ENCODE measurements around the gene KRTAP10-9. TPM values are rescaled to one million over a fixed set of nuclear protein-coding genes. Genes with fewer than 3 reads are reported as not detected.

KRTAP10-9 gene
- total and polyA plus RNA-seq, 7 experiments from 2014 or later = not detected

DNA sequence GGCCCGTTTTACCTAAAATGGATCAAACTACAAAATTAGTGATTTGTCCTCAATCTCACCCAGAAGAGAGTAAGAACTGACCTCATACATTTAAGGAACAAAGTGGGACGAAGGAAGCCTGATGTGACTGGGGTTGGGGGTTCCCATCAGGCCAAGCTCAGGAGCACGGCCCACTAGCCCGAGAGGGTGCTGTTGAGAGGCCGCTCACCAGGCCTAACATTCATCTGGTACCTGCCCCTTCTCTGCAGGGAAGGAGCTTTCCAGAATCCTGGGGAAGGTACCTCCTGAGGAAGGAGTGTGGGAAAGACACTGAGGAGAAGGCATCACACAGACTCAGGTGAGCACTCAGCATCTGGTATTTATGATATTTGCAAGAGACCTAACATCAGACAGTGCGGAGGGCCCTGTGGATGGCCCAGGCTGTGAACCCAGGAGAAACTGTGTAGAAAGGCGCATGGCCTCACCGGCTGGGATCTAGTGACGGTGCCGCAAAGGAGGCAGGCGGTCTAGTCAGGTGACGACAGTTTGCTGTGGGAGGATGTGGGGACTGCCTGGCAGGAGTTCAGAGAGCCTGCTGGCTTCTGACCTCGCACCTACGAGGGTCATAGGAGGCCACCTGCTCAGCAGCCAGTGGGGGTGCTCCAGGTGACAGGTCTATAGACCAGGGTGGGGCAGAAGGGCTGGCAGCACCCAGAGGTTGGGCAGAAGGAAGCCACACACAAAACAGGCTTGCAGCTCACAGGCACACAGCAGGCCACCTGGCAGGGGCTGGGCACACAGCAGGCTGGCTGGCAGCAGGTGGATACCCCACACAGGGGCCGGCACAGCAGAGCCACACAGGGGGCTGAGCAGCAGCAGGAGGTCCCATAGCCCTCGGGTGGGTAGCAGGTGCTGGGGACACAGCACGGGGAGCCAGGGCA lies 27.0 kb downstream of the KRTAP10-9 start:
- Mint-ChIP-seq H3K4me3 (peak overlapping the region in 9 of 10 donors; percentile 28 to 77 (median 72)), H3K27ac (peak overlapping the region; percentile 73 to 95 (median 90)), H3K36me3 (peaks cover 11 to 54% (median 16%) of the 10 kb centered on the region in 5 donors), H3K27me3 (no peaks in the 10 kb centered on the region), H3K4me1 (peaks cover 36 to 59% (median 55%) of the 10 kb centered on the region in 7 donors), H3K9me3 (peaks cover 7 to 57% (median 37%) of the 10 kb centered on the region in 11 donors)
- peak overlapping the region; percentile 47 for H3K27ac ChIP-seq (ENCODE audit: low read depth, low read length)
- ATAC-seq (peak; percentile 70), DNase-seq (peak in 8 of 9 donors; percentile 37 to 84 (median 76))
- ChIA-PET POLR2A (interaction anchor here (0.9 to 1.8 kb wide), 6 partner anchors 9 to 106 kb away, joined by 3 to 6 read pairs (median 4); partner anchors contain the start of gene KRTAP12-2), CTCF (no interaction called here)
- no peaks in the 10 kb centered on the region for H3K36me3 ChIP-seq (ENCODE audit: control insufficient read depth in 2 of 3, insufficient read depth in 3 of 3, low read length in 3 of 3)
- H3K4me1 ChIP-seq (ENCODE audit: control insufficient read depth in 2 of 2, insufficient read depth in 2 of 2, low read length in 2 of 2) = peaks cover 45 to 54% of the 10 kb centered on the region in 2 donors
- H3K9me3 ChIP-seq (ENCODE audit: control insufficient read depth in 2 of 3, low read length in 3 of 3) = peaks cover 0 to 22% (median 7%) of the 10 kb centered on the region in 3 experiments
- H3K4me3 ChIP-seq (ENCODE audit: low read length) = no peak overlapping the region
- intact Hi-C loops (cut with micrococcal nuclease) = loop anchor here in 1 of 2 donors (10.0 kb wide), 1 partner anchor 69 kb away; the partner anchor contains the start of gene KRTAP10-5
- no peaks in the 10 kb centered on the region for H3K27me3 ChIP-seq (ENCODE audit: control insufficient read depth in 2 of 2, insufficient read depth in 2 of 2, low read length in 2 of 2)

DNA sequence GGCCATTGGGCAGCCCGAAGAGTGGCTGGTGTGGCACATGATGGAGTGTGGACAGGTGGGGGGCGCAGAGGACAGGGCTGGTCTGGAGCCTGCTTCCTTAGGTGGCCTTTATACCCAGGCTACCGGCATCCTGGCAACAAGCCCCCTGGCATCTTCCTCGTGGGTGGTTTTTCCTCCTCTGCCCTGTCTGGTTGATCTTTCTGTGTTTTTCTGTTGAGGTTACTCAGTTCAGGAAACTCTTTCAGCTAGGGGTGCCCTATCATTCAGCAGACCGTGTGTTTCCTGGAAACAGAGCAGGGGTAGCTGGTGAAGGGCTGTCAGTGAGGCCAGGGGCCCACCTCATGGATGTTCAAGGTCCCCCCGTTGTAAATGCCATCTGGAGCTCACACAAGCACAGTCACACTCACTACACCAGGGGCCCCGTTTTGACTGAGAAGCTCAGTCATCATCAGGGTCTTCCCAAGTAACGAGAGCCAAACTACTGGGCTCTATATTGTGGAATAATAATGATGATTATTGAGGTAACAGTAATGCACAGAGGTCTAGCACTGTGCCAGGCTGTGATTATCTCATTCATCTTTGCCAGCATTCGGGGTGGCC lies 27.8 kb downstream of the KRTAP10-9 start, which contains the start of gene KRTAP12-4:
Gene KRTAP12-4 (minus strand): TSS at position 84 of the 600 bp plus-strand sequence. CDS start 45 bp downstream, at position 39.
- intact Hi-C loops (cut with micrococcal nuclease) = loop anchor here in 1 of 2 donors (5.0 to 10.0 kb wide), 3 partner anchors 38 to 273 kb away; partner anchors contain the start of gene KRTAP10-5
- H3K27me3 Mint-ChIP-seq = no peaks in the 10 kb centered on the region
- H3K27me3 ChIP-seq (ENCODE audit: control insufficient read depth in 2 of 2, insufficient read depth in 2 of 2, low read length in 2 of 2) = no peaks in the 10 kb centered on the region
- H3K4me1 Mint-ChIP-seq = peaks cover 43 to 66% (median 62%) of the 10 kb centered on the region in 7 donors
- peak in 5 of 9 donors; percentile 18 to 48 (median 38) for DNase-seq
- peaks cover 53 to 61% of the 10 kb centered on the region in 2 donors for H3K4me1 ChIP-seq (ENCODE audit: control insufficient read depth in 2 of 2, insufficient read depth in 2 of 2, low read length in 2 of 2)
- CTCF ChIA-PET = interaction anchor here (0.6 to 1.3 kb wide), 2 partner anchors 12 to 44 kb away, joined by 3 to 4 read pairs; partner anchors contain the start of gene KRTAP12-2
- peaks cover 0 to 22% (median 7%) of the 10 kb centered on the region in 3 experiments for H3K9me3 ChIP-seq (ENCODE audit: control insufficient read depth in 2 of 3, low read length in 3 of 3)
- H3K9me3 Mint-ChIP-seq = peaks cover 7 to 58% (median 39%) of the 10 kb centered on the region in 11 donors
- peak within 1 kb of the TSS; percentile 73 to 95 (median 90) for H3K27ac Mint-ChIP-seq
- ATAC-seq = no peak
- POLR2A ChIA-PET = interaction anchor here (0.9 to 1.8 kb wide), 4 partner anchors 12 to 107 kb away, joined by 3 to 6 read pairs (median 4); partner anchors contain the start of gene KRTAP12-2
- H3K27ac ChIP-seq (ENCODE audit: low read depth, low read length) = peak within 1 kb of the TSS; percentile 47
- H3K4me3 ChIP-seq (ENCODE audit: low read length) = no peak within 1 kb of the TSS
- H3K36me3 ChIP-seq (ENCODE audit: control insufficient read depth in 2 of 3, insufficient read depth in 3 of 3, low read length in 3 of 3) = no peaks in the 10 kb centered on the region
- peak within 1 kb of the TSS in 9 of 10 donors; percentile 38 to 77 (median 72) for H3K4me3 Mint-ChIP-seq
- H3K36me3 Mint-ChIP-seq = peaks cover 11 to 59% (median 17%) of the 10 kb centered on the region in 5 donors

DNA sequence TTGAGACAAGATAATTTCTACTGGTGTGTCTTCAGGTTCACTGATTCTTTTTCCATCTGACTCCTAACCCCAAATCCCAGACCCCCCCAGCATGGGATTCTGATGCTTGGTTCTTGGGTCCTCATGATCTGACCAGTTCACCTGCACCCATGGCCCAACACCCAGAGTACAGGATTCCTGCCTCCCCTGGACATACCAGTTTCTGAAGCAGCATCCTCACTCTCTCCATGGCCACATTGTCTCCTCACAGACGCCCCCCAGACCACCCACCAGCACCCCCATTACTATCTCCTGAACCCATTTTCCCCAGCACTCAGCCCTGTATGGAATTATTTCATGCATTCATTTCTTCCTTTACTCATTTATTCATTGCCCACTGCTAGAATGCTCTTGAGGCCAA lies 30.0 kb downstream of the KRTAP10-9 start:
- no peak for ATAC-seq
- Mint-ChIP-seq H3K27ac (peak overlapping the region; percentile 87 to 98 (median 98)), H3K4me1 (peaks cover 47 to 73% (median 69%) of the 10 kb centered on the region in 7 donors), H3K27me3 (peaks cover 0 to 4% (median 0%) of the 10 kb centered on the region in 5 donors), H3K36me3 (peaks cover 11 to 71% (median 20%) of the 10 kb centered on the region in 5 donors), H3K4me3 (peak overlapping the region; percentile 16 to 87 (median 76)), H3K9me3 (peaks cover 7 to 75% (median 45%) of the 10 kb centered on the region in 11 donors)
- intact Hi-C loops (cut with micrococcal nuclease) = loop anchor here (1.0 to 10.0 kb wide), 7 partner anchors 35 to 270 kb away; partner anchors contain the start of gene KRTAP10-5 (in 1 of the 2)
- ChIA-PET POLR2A (interaction anchor here (1.0 to 1.6 kb wide), 5 partner anchors 32 to 116 kb away, joined by 3 to 5 read pairs (median 3); partner anchors contain the start of gene KRTAP10-6), CTCF (interaction anchor here (1.2 to 1.9 kb wide), 2 partner anchors 39 to 136 kb away, joined by 4 to 9 read pairs; no protein-coding TSS in a partner anchor)
- no peaks in the 10 kb centered on the region for H3K27me3 ChIP-seq (ENCODE audit: control insufficient read depth in 2 of 2, insufficient read depth in 2 of 2, low read length in 2 of 2)
- H3K9me3 ChIP-seq (ENCODE audit: control insufficient read depth in 2 of 3, low read length in 3 of 3) = peaks cover 0 to 22% (median 7%) of the 10 kb centered on the region in 3 experiments
- peaks cover 55 to 64% of the 10 kb centered on the region in 2 donors for H3K4me1 ChIP-seq (ENCODE audit: control insufficient read depth in 2 of 2, insufficient read depth in 2 of 2, low read length in 2 of 2)
- peak overlapping the region; percentile 63 for H3K27ac ChIP-seq (ENCODE audit: low read depth, low read length)
- peak overlapping the region; percentile 40 for H3K4me3 ChIP-seq (ENCODE audit: low read length)
- DNase-seq = no peak
- no peaks in the 10 kb centered on the region for H3K36me3 ChIP-seq (ENCODE audit: control insufficient read depth in 2 of 3, insufficient read depth in 3 of 3, low read length in 3 of 3)

DNA sequence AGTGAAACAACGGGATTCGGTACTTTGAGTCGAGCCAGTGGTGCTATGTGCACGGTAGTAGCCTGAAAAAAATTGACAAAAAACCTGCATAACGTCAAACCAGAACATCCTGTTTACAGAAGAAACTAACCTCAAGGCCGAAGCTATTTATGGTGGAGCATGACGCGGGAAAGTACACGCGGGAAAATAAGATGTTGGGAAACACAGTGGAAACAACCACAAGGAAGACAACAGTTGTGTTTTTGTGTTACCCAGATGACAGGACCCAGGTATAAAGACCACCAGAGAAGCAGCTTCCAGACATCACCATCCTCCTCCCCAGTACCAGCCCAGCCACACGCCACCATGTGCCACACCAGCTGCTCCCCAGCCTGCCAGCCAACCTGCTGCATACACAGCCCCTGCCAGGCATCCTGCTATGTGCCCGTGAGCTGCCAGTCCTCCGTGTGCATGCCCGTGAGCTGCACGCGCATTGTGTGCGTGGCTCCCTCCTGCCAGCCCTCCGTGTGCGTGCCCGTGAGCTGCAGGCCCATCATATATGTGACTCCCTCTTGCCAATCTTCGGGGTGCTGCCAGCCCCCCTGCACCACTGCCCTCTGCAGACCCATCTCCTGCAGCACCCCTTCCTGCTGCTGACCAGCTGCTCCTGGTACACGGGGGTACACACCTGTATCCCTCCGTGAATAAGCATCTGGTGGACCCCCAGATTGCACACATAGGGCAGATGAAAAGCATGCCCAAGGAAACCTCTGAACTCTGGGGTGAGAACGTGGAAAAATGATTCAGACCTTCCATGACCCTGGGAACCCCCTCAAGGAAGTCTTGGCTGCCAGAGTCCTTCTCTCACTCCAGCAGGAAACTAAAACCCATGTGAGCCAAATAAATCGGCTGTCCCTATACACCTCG lies 31.0 kb downstream of the KRTAP10-9 start, which contains the start of gene KRTAP12-3:
Gene KRTAP12-3 (plus strand): TSS at position 298 of the 906 bp plus-strand sequence. CDS start 48 bp downstream, at position 346.
- peak within 1 kb of the TSS; percentile 87 to 98 (median 98) for H3K27ac Mint-ChIP-seq
- peaks cover 47 to 73% (median 69%) of the 10 kb centered on the region in 7 donors for H3K4me1 Mint-ChIP-seq
- POLR2A ChIA-PET = interaction anchor here (0.7 to 2.9 kb wide), 15 partner anchors 11 to 270 kb away, joined by 3 to 23 read pairs (median 3); partner anchors contain the start of gene KRTAP10-6
- peaks cover 12 to 85% (median 45%) of the 10 kb centered on the region in 11 donors for H3K9me3 Mint-ChIP-seq
- ATAC-seq = peak; percentile 83
- H3K4me3 ChIP-seq (ENCODE audit: low read length) = peak within 1 kb of the TSS; percentile 46
- intact Hi-C loops (cut with micrococcal nuclease) = loop anchor here (1.0 to 10.0 kb wide), 7 partner anchors 34 to 269 kb away; partner anchors contain the start of gene KRTAP10-5 (in 1 of the 2)
- H3K36me3 Mint-ChIP-seq = peaks cover 11 to 72% (median 24%) of the 10 kb centered on the region in 5 donors
- peak within 1 kb of the TSS; percentile 63 to 87 (median 76) for H3K4me3 Mint-ChIP-seq
- peaks cover 0 to 22% (median 12%) of the 10 kb centered on the region in 3 experiments for H3K9me3 ChIP-seq (ENCODE audit: control insufficient read depth in 2 of 3, low read length in 3 of 3)
- peak in 8 of 9 donors; percentile 39 to 92 (median 86) for DNase-seq
- H3K27ac ChIP-seq (ENCODE audit: low read depth, low read length) = peak within 1 kb of the TSS; percentile 63
- CTCF ChIA-PET = interaction anchor here (0.5 to 1.9 kb wide), 5 partner anchors 40 to 147 kb away, joined by 3 to 9 read pairs (median 4); no protein-coding TSS in a partner anchor
- H3K27me3 ChIP-seq (ENCODE audit: control insufficient read depth in 2 of 2, insufficient read depth in 2 of 2, low read length in 2 of 2) = no peaks in the 10 kb centered on the region
- H3K36me3 ChIP-seq (ENCODE audit: control insufficient read depth in 2 of 3, insufficient read depth in 3 of 3, low read length in 3 of 3) = no peaks in the 10 kb centered on the region
- H3K4me1 ChIP-seq (ENCODE audit: control insufficient read depth in 2 of 2, insufficient read depth in 2 of 2, low read length in 2 of 2) = peaks cover 55 to 64% of the 10 kb centered on the region in 2 donors
- peaks cover 0 to 9% (median 0%) of the 10 kb centered on the region in 5 donors for H3K27me3 Mint-ChIP-seq

DNA sequence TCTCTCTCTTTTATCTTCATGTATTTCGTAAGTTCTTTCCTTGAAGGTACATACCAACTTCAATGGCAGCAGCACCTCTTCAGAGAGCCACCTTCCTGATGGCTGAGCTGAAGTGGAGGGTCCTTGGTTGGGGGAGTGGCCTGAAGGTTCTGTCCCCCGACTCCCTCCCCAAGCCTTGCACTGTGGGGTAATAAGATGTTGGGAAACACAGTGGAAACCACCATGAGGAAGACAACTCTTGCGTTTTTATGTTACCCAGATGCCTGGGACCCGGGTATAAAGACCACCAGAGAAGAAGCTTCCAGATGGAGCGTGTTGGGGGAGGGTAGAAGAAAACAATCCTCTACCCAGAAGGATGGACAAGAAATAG lies 31.6 kb downstream of the KRTAP10-9 start:
- H3K9me3 Mint-ChIP-seq = peaks cover 12 to 86% (median 41%) of the 10 kb centered on the region in 11 donors
- H3K27me3 Mint-ChIP-seq = peaks cover 0 to 14% (median 0%) of the 10 kb centered on the region in 5 donors
- H3K4me1 Mint-ChIP-seq = peaks cover 46 to 67% (median 63%) of the 10 kb centered on the region in 7 donors
- POLR2A ChIA-PET = interaction anchor here (1.2 to 2.9 kb wide), 6 partner anchors 13 to 148 kb away, joined by 3 to 23 read pairs (median 5); no protein-coding TSS in a partner anchor
- Histone ChIP-seq H3K4me3 (ENCODE audit: low read length) (peak overlapping the region; percentile 46), H3K9me3 (ENCODE audit: control insufficient read depth in 2 of 3, low read length in 3 of 3) (peaks cover 0 to 22% (median 12%) of the 10 kb centered on the region in 3 experiments), H3K27me3 (ENCODE audit: control insufficient read depth in 2 of 2, insufficient read depth in 2 of 2, low read length in 2 of 2) (no peaks in the 10 kb centered on the region), H3K27ac (ENCODE audit: low read depth, low read length) (peak overlapping the region; percentile 63), H3K36me3 (ENCODE audit: control insufficient read depth in 2 of 3, insufficient read depth in 3 of 3, low read length in 3 of 3) (no peaks in the 10 kb centered on the region), H3K4me1 (ENCODE audit: control insufficient read depth in 2 of 2, insufficient read depth in 2 of 2, low read length in 2 of 2) (peaks cover 54 to 63% of the 10 kb centered on the region in 2 donors)
- intact Hi-C loops (cut with micrococcal nuclease) = loop anchor here in 1 of 2 donors (5.0 to 10.0 kb wide), 3 partner anchors 34 to 269 kb away; partner anchors contain the start of gene KRTAP10-5
- ATAC-seq (no peak), DNase-seq (no peak)
- peak overlapping the region; percentile 87 to 98 (median 98) for H3K27ac Mint-ChIP-seq
- H3K4me3 Mint-ChIP-seq = peak overlapping the region; percentile 63 to 87 (median 76)
- H3K36me3 Mint-ChIP-seq = peaks cover 11 to 71% (median 24%) of the 10 kb centered on the region in 5 donors
- CTCF ChIA-PET = interaction anchor here (1.1 to 1.9 kb wide), 2 partner anchors 40 to 148 kb away, joined by 3 to 9 read pairs; no protein-coding TSS in a partner anchor

Measured in naive thymus-derived CD4-positive, alpha-beta T cell (primary cell).